WTC11 (cell line): ENCODE measurements around the gene ADGRD2. TPM values are rescaled to one million over a fixed set of nuclear protein-coding genes. Genes with fewer than 3 reads are reported as not detected.

Experiments used
- ATAC-seq: fragments of 200-7000 bp; cut with Tn5 transposase; 2 replicates; pipeline ENCODE4 v1.10.0; 2021; ENCODE audit warnings: mild to moderate bottlenecking, moderate library complexity
- CTCF ChIA-PET: fragments of 300-600 bp; sonication (Branson Sonifier 250); formaldehyde crosslinking; loops from one replicate; lab custom pipeline; 2021; ENCODE audit warnings: antibody characterized with exemption; lab: Charles Lee
- POLR2A ChIA-PET: fragments of 350-600 bp; sonication (Branson Sonifier 250); formaldehyde crosslinking; loops from one replicate; lab custom pipeline; 2021; ENCODE audit warnings: antibody characterized with exemption; lab: Charles Lee
- DNase-seq: peaks from one replicate; pipeline ENCODE4 v3.0.0; 2021; ENCODE audit warnings: low spot score
- H3K27ac Mint-ChIP-seq: 2 replicates; pipeline ENCODE4 v1.8.0; 2021; ENCODE audit warnings: mixed read lengths
- H3K27me3 Mint-ChIP-seq: 2 replicates; pipeline ENCODE4 v1.8.0; 2021; ENCODE audit warnings: low read depth, mild to moderate bottlenecking, moderate library complexity, mixed read lengths
- H3K36me3 Mint-ChIP-seq: 2 replicates; pipeline ENCODE4 v1.8.0; 2021; ENCODE audit warnings: mixed read lengths
- H3K4me1 Mint-ChIP-seq: 2 replicates; pipeline ENCODE4 v1.8.0; 2022; ENCODE audit warnings: mixed read lengths
- H3K4me3 Mint-ChIP-seq: 2 replicates; pipeline ENCODE4 v1.8.0; 2021; ENCODE audit warnings: mild to moderate bottlenecking, moderate library complexity, mixed read lengths
- H3K9me3 Mint-ChIP-seq: 2 replicates; pipeline ENCODE4 v1.8.0; 2021; ENCODE audit warnings: mixed read lengths
- ATF1 ChIP-seq: sonication (generic); formaldehyde crosslinking; IDR thresholded peaks from 2 replicates; pipeline ENCODE4 v1.8.1; 2023; ENCODE audit warnings: mild to moderate bottlenecking, moderate library complexity, missing genetic modification reagents
- CBFB ChIP-seq: sonication (generic); formaldehyde crosslinking; IDR thresholded peaks from 2 replicates; pipeline ENCODE4 v1.8.1; 2022; ENCODE audit warnings: mild to moderate bottlenecking, low read depth, missing genetic modification reagents
- HMGA2 ChIP-seq: fragments of 250-450 bp; sonication (Bioruptor Pico); IDR thresholded peaks from 2 replicates; pipeline ENCODE4 v1.4.0; 2021; ENCODE audit warnings: mild to moderate bottlenecking, moderate library complexity
- IRF2 ChIP-seq: sonication (generic); formaldehyde crosslinking; IDR thresholded peaks from 2 replicates; pipeline ENCODE4 v1.8.0; 2022; ENCODE audit warnings: low read depth, missing genetic modification reagents, borderline replicate concordance
- NFATC4 ChIP-seq: fragments of 250-450 bp; sonication (Bioruptor Pico); IDR thresholded peaks from 2 replicates; pipeline ENCODE4 v1.9.0; 2021; ENCODE audit warnings: mild to moderate bottlenecking
- NR1H2 ChIP-seq: sonication (generic); formaldehyde crosslinking; IDR thresholded peaks from 2 replicates; pipeline ENCODE4 v1.9.0; 2021; ENCODE audit warnings: mild to moderate bottlenecking, moderate library complexity, missing genetic modification reagents
- NR2C2 ChIP-seq: sonication (generic); formaldehyde crosslinking; IDR thresholded peaks from 2 replicates; pipeline ENCODE4 v1.8.0; 2022; ENCODE audit warnings: mild to moderate bottlenecking, missing genetic modification reagents
- NR3C1 ChIP-seq: sonication (generic); formaldehyde crosslinking; conservative IDR thresholded peaks from 2 replicates; pipeline ENCODE4 v1.8.1; 2023; ENCODE audit warnings: low read depth, mild to moderate bottlenecking, missing genetic modification reagents
- TEAD4 ChIP-seq: sonication (generic); formaldehyde crosslinking; IDR thresholded peaks from 2 replicates; pipeline ENCODE4 v1.8.0; 2022; ENCODE audit warnings: mild to moderate bottlenecking, missing genetic modification reagents
- ZNF121 ChIP-seq: sonication (generic); formaldehyde crosslinking; IDR thresholded peaks from 2 replicates; pipeline ENCODE4 v1.8.0; 2023; ENCODE audit warnings: missing genetic modification reagents
- ZNF317 ChIP-seq: sonication (generic); formaldehyde crosslinking; IDR thresholded peaks from 2 replicates; pipeline ENCODE4 v1.8.1; 2023; ENCODE audit warnings: low read depth, mild to moderate bottlenecking, moderate library complexity, missing genetic modification reagents, borderline replicate concordance
- ZNF396 ChIP-seq: fragments of 250-450 bp; sonication (Bioruptor Pico); IDR thresholded peaks from 2 replicates; pipeline ENCODE4 v1.8.0; 2021; ENCODE audit warnings: mild to moderate bottlenecking, moderate library complexity, borderline replicate concordance
- ZNF423 ChIP-seq: fragments of 250-450 bp; sonication (Bioruptor Pico); IDR thresholded peaks from 2 replicates; pipeline ENCODE4 v2.1.2; 2022; ENCODE audit warnings: mild to moderate bottlenecking, moderate library complexity
- total RNA-seq: library from RNA; stranded (reverse); gene quantifications from 3 replicates; pipeline ENCODE4 v1.2.3, GENCODE V29; 2021
- TF ChIP-seq, protein P1 (sequence below): sonication (generic); formaldehyde crosslinking; IDR thresholded peaks from 2 replicates; pipeline ENCODE4 v1.8.1; 2023; ENCODE audit warnings: mild to moderate bottlenecking, missing genetic modification reagents, moderate library complexity
- TF ChIP-seq, protein P2 (sequence below): sonication (generic); formaldehyde crosslinking; IDR thresholded peaks from 2 replicates; pipeline ENCODE4 v1.8.0; 2022; ENCODE audit warnings: mild to moderate bottlenecking, missing genetic modification reagents
- TF ChIP-seq, protein P3 (sequence below): sonication (generic); formaldehyde crosslinking; IDR thresholded peaks from 2 replicates; pipeline ENCODE4 v1.8.0; 2022; ENCODE audit warnings: missing genetic modification reagents
- TF ChIP-seq, protein P4 (sequence below): sonication (generic); formaldehyde crosslinking; IDR thresholded peaks from 2 replicates; pipeline ENCODE4 v1.8.1; 2022; ENCODE audit warnings: low read depth, mild to moderate bottlenecking, moderate library complexity, missing genetic modification reagents, borderline replicate concordance

ADGRD2 gene
- total RNA-seq, 1 experiment from 2014 or later = 0.61 TPM

DNA sequence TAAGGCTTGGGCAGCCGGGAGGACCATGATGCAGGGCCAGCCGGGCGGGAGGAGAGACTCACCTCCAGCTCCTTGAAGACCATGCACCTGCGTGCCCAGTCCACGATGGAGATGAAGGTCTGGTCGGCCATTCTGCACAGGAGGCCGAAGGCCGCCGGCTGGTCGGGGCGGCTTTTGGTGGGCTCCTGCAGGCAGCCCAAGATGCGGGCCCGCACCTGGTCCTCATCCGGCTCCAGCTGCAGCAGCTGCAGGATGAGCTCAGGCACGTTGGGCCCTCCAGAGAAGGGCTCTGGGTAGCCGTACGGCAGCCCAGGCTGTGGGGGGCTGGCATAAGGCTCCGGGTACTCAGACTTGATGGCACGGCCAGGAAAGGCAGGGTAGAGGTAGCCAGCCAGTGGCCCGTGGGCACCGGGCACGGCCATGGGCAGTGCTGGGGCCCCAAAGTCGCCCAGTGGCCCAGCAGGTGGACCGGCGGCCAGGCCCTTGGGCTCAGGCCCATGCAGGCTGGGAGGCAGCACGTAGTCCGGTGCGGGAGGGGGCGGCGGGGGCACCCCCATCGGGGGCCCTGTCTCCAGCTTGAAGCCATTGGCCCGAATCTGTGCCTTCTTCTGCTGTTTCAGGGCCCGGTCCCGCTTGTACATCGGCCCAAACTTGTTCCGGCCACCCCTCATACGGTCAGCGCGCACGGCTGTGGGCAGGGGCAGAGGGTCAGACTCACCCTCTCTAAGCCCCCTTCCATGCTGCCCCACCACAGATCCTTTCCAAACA is 50.0 kb downstream of the ADGRD2 start:
- ATAC-seq = no peak
- Mint-ChIP-seq H3K27ac (no peak overlapping the region), H3K4me1 (peaks cover 8% of the 10 kb centered on the region), H3K9me3 (no peaks in the 10 kb centered on the region), H3K27me3 (peaks cover 44% of the 10 kb centered on the region), H3K4me3 (no peak overlapping the region), H3K36me3 (0 out of 2 replicates have a peak, but pooled peaks cover 4% of the 10 kb centered on the region)
- TF ChIP-seq, protein P1, sequence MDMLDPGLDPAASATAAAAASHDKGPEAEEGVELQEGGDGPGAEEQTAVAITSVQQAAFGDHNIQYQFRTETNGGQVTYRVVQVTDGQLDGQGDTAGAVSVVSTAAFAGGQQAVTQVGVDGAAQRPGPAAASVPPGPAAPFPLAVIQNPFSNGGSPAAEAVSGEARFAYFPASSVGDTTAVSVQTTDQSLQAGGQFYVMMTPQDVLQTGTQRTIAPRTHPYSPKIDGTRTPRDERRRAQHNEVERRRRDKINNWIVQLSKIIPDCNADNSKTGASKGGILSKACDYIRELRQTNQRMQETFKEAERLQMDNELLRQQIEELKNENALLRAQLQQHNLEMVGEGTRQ = no peak
- no peak for TF ChIP-seq NR3C1 (CRISPR knock-in tag)
- TF ChIP-seq ZNF423 (CRISPR knock-in tag) = no peak
- TF ChIP-seq IRF2 (CRISPR knock-in tag) = no peak
- TF ChIP-seq TEAD4 = no peak
- no peak for TF ChIP-seq ATF1 (CRISPR knock-in tag)
- TF ChIP-seq, protein P2, sequence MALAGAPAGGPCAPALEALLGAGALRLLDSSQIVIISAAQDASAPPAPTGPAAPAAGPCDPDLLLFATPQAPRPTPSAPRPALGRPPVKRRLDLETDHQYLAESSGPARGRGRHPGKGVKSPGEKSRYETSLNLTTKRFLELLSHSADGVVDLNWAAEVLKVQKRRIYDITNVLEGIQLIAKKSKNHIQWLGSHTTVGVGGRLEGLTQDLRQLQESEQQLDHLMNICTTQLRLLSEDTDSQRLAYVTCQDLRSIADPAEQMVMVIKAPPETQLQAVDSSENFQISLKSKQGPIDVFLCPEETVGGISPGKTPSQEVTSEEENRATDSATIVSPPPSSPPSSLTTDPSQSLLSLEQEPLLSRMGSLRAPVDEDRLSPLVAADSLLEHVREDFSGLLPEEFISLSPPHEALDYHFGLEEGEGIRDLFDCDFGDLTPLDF (CRISPR knock-in tag) = no peak
- TF ChIP-seq, protein P3, sequence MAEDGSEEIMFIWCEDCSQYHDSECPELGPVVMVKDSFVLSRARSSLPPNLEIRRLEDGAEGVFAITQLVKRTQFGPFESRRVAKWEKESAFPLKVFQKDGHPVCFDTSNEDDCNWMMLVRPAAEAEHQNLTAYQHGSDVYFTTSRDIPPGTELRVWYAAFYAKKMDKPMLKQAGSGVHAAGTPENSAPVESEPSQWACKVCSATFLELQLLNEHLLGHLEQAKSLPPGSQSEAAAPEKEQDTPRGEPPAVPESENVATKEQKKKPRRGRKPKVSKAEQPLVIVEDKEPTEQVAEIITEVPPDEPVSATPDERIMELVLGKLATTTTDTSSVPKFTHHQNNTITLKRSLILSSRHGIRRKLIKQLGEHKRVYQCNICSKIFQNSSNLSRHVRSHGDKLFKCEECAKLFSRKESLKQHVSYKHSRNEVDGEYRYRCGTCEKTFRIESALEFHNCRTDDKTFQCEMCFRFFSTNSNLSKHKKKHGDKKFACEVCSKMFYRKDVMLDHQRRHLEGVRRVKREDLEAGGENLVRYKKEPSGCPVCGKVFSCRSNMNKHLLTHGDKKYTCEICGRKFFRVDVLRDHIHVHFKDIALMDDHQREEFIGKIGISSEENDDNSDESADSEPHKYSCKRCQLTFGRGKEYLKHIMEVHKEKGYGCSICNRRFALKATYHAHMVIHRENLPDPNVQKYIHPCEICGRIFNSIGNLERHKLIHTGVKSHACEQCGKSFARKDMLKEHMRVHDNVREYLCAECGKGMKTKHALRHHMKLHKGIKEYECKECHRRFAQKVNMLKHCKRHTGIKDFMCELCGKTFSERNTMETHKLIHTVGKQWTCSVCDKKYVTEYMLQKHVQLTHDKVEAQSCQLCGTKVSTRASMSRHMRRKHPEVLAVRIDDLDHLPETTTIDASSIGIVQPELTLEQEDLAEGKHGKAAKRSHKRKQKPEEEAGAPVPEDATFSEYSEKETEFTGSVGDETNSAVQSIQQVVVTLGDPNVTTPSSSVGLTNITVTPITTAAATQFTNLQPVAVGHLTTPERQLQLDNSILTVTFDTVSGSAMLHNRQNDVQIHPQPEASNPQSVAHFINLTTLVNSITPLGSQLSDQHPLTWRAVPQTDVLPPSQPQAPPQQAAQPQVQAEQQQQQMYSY (CRISPR knock-in tag) = no peak
- TF ChIP-seq, protein P4, sequence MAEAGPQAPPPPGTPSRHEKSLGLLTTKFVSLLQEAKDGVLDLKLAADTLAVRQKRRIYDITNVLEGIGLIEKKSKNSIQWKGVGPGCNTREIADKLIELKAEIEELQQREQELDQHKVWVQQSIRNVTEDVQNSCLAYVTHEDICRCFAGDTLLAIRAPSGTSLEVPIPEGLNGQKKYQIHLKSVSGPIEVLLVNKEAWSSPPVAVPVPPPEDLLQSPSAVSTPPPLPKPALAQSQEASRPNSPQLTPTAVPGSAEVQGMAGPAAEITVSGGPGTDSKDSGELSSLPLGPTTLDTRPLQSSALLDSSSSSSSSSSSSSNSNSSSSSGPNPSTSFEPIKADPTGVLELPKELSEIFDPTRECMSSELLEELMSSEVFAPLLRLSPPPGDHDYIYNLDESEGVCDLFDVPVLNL (CRISPR knock-in tag) = no peak
- no peak for TF ChIP-seq ZNF317 (CRISPR knock-in tag)
- TF ChIP-seq ZNF396 (CRISPR knock-in tag) = no peak
- no peak for TF ChIP-seq CBFB
- TF ChIP-seq HMGA2 (CRISPR knock-in tag) = no peak
- TF ChIP-seq ZNF121 (CRISPR knock-in tag) = no peak
- no peak for TF ChIP-seq NR1H2 (CRISPR knock-in tag)
- TF ChIP-seq NR2C2 = no peak
- no peak for TF ChIP-seq NFATC4 (CRISPR knock-in tag)
- POLR2A ChIA-PET = interaction anchor here (1.2 kb wide), 1 partner anchor 22 kb away, joined by 3 read pairs; no protein-coding TSS in a partner anchor
- DNase-seq = no peak
- CTCF ChIA-PET = interaction anchor here (1.2 kb wide), 1 partner anchor 353 kb away, joined by 4 read pairs; the partner anchor contains the start of gene WDR38
